Thyroid gland (tissue), 4 donors: ENCODE data around the gene HOMER3. TPM values are rescaled to one million over a fixed set of nuclear protein-coding genes. Genes with fewer than 3 reads are reported as not detected.

Experiments
- DNase-seq, 2 donors: peaks; one replicate each; pipeline ENCODE4 v3.0.0-alpha.2; 2019
- H3K27ac ChIP-seq, 3 donors: fragments of 200-600 bp; sonication (generic); 1 replicate in 2 of 3; 2 replicates in 1 of 3; pipeline ENCODE4 v1.5.1; 2016 to 2019; ENCODE audit warnings: mild to moderate bottlenecking in 1 of 3, moderate library complexity in 1 of 3
- H3K27me3 ChIP-seq: fragments of 200-600 bp; sonication (generic); one replicate; pipeline ENCODE4 v1.5.1; 2019
- H3K36me3 ChIP-seq, 2 donors: fragments of 200-600 bp; sonication (generic); one replicate each; pipeline ENCODE4 v1.5.1; 2016 to 2019
- H3K4me1 ChIP-seq, 2 donors: fragments of 200-600 bp; sonication (generic); one replicate each; pipeline ENCODE4 v1.5.1; 2017 to 2019
- H3K4me3 ChIP-seq, 3 donors: fragments of 200-600 bp; sonication (generic); replicated peaks in 1 of 3; 1 replicate in 2 of 3; 2 replicates in 1 of 3; pipeline ENCODE4 v1.5.1; 2016; ENCODE audit warnings: mild to moderate bottlenecking in 1 of 3
- H3K9me3 ChIP-seq: fragments of 200-600 bp; sonication (generic); one replicate; pipeline ENCODE4 v1.5.1; 2017
- POLR2A ChIP-seq, 2 donors: fragments of 450-650 bp; IDR thresholded peaks; one replicate each; pipeline ENCODE4 v1.6.1; 2017; ENCODE audit warnings: antibody characterized with exemption in 2 of 2, mild to moderate bottlenecking in 2 of 2, moderate library complexity in 1 of 2
- WGBS, 2 donors: methylation state at CpG; one replicate each; pipeline ENCODE4 v1.1.5; 2017; 5-methylcytosine and 5-hydroxymethylcytosine counted together
- intact Hi-C: fragments of 100-400 bp; cut with DNase I; formaldehyde crosslinking; loops from one replicate; pipeline ENCODE4 v1.15.1; 2023
- total RNA-seq, 4 donors: library from RNA; depleted of rRNA; stranded (reverse); fragments of >200 nt; gene quantifications; one replicate each; pipeline ENCODE4 v1.2.3, GENCODE V29; 2016
- TF ChIP-seq, protein P1 (sequence below), 6 experiments: fragments of 200-600 bp in 3 of 6; fragments of 450-650 bp in 3 of 6; sonication (generic) in 3 of 6; IDR thresholded peaks; one replicate each; pipeline ENCODE4 v1.5.1; 2016 to 2019; ENCODE audit warnings: antibody characterized with exemption in 6 of 6, mild to moderate bottlenecking in 2 of 6, inconsistent platforms in 1 of 6, moderate library complexity in 1 of 6

Gene HOMER3
- total RNA-seq, 4 donors from 2014 or later: 55.6 to 169 (median 63.4) TPM

DNA sequence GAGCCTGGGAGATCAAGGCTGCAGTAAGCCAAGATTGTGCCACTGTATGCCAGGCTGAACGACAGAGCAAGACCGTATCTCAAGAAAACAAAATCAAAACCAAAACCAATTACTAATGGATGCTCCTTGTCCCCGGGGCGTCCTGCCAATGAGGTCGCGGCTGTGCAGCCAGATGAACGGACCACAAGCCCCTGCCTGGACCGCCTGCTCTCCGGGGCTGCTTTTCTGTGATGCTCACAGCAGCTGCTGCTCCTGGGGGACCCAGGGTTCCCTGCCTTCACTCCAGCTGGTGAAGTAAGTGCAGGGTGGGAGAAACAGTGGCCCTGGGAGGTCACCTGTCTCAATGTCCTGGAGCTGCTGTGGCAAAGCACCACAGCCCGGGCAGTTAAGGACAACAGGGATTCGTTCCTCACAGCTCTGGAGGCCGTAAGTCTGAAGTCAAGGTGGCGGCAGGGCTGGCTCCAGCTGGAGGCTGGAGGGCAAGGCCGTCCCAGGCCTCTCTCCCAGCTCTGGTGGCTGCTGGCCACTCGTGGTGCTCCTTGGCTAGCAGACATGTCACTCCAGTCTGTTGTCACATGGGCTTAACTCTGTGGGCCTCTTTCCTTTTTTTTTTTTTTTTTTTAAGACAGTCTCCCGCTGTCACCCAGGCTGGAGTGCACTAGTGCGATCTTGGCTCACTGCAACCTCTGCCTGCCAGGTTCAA, 31.9 kb downstream of the HOMER3 start:
- 92 to 98% methylated on average over 14 to 16 of the region's 17 CpGs for WGBS, 2 donors
- DNase-seq: no peak
- no peaks in the 10 kb centered on the region for H3K9me3 ChIP-seq
- no peaks in the 10 kb centered on the region for H3K4me1 ChIP-seq
- intact Hi-C loops: no loop called here
- TF ChIP-seq, protein P1, sequence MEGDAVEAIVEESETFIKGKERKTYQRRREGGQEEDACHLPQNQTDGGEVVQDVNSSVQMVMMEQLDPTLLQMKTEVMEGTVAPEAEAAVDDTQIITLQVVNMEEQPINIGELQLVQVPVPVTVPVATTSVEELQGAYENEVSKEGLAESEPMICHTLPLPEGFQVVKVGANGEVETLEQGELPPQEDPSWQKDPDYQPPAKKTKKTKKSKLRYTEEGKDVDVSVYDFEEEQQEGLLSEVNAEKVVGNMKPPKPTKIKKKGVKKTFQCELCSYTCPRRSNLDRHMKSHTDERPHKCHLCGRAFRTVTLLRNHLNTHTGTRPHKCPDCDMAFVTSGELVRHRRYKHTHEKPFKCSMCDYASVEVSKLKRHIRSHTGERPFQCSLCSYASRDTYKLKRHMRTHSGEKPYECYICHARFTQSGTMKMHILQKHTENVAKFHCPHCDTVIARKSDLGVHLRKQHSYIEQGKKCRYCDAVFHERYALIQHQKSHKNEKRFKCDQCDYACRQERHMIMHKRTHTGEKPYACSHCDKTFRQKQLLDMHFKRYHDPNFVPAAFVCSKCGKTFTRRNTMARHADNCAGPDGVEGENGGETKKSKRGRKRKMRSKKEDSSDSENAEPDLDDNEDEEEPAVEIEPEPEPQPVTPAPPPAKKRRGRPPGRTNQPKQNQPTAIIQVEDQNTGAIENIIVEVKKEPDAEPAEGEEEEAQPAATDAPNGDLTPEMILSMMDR (IDR thresholded peaks at IDR 0.05): no peak
- no peak for TF ChIP-seq POLR2A (IDR thresholded peaks at IDR 0.05)
- H3K27ac ChIP-seq: no peak overlapping the region
- no peak overlapping the region for H3K4me3 ChIP-seq
- no peaks in the 10 kb centered on the region for H3K27me3 ChIP-seq
- H3K36me3 ChIP-seq: peaks cover 40 to 51% of the 10 kb centered on the region in 2 donors

DNA sequence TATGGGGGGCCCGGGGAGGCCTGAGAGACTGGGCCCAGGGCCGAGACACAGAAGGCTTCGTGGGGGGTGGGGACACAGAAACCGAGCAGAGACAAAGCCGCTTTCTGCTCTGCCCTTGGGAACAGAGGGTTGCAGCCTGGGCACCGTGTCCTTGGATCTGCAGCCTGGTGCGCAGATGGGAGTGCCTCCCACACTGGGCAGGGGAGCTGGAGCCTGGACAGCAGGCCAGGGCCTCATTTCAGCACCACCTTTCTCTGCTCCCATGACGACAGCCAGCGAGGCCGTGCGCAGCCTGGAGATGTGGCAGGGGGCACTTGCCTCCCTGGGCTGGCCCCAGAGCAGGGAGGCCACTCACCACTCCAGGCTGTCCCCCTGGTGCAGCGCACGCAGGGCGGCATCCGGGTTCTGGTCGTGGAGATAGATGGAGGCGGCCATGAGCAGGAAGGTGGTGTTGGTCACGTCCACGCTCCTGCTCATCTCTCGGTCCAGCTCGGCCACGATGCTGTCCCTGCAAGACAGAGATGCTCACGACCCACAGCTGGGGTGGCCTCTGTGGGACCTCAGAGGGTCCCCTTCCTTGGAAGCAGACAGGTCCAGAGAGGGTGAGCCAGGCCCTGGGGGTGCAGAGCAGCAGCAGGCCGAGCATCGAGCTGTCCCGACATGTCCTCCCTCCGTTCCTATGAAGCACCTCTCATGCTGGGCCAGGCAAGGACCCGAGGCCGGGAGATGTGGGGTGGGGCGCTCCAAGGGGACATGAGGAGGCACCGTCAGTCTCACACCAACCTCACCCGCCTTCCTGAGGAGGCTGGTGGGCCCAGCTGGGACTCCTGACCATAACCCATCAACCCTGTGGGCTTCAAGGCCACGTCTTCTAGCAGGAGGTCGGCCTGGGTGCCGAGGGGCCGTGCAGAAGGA, 34.2 kb downstream of the HOMER3 start:
- H3K4me1 ChIP-seq: no peaks in the 10 kb centered on the region
- H3K36me3 ChIP-seq: peaks cover 40 to 49% of the 10 kb centered on the region in 2 donors
- no peaks in the 10 kb centered on the region for H3K9me3 ChIP-seq
- H3K27ac ChIP-seq: no peak overlapping the region
- TF ChIP-seq POLR2A (IDR thresholded peaks at IDR 0.05): no peak
- TF ChIP-seq, protein P1 (IDR thresholded peaks at IDR 0.05): no peak
- no peak for DNase-seq
- H3K27me3 ChIP-seq: no peaks in the 10 kb centered on the region
- intact Hi-C loops: no loop called here
- no peak overlapping the region for H3K4me3 ChIP-seq
- WGBS, 2 donors: 93 to 94% methylated on average over 19 to 26 of the region's 36 CpGs

DNA sequence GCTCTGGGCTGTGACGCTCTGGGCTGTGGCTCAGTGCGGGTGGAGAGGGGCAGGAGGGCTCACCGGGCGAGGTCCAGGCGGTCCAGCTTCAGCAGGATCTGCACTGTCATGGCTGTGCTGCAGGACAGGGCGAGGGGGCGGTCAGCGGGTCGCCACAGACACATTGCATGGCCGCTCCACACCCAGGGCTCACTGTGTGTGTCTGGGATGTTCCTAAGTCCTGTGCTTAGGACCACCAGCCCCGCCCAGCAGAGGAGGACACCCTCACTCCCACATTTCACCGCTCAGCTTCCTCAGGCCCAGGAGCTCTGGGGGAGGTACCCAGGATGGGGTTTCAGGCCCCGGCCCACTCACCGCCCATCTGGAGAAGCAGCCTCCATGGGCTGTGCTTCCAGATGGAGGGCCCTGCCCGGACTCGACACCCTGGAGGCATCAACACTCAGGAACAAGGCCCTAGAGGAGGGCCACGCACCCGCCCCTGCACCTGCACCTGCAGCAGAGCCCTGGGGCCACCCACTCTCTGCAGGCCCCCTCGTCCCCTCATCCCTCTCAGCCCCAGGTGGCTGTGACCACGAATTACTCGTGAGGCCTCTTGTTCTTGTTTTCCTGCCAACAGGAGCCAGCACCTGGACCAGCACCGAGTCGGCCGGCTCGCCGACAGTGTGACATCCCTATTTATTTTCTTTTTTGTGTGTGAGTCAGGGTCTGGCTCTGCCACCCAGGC, 35.3 kb downstream of the HOMER3 start:
- H3K4me3 ChIP-seq: no peak overlapping the region
- no peak overlapping the region for H3K27ac ChIP-seq
- no peak for DNase-seq
- H3K4me1 ChIP-seq: no peaks in the 10 kb centered on the region
- TF ChIP-seq, protein P1 (IDR thresholded peaks at IDR 0.05): no peak
- TF ChIP-seq POLR2A (IDR thresholded peaks at IDR 0.05): no peak
- 92 to 93% methylated on average over 19 to 22 of the region's 26 CpGs for WGBS, 2 donors
- H3K27me3 ChIP-seq: no peaks in the 10 kb centered on the region
- intact Hi-C loops: no loop called here
- no peaks in the 10 kb centered on the region for H3K9me3 ChIP-seq
- peaks cover 35 to 51% of the 10 kb centered on the region in 2 donors for H3K36me3 ChIP-seq

DNA sequence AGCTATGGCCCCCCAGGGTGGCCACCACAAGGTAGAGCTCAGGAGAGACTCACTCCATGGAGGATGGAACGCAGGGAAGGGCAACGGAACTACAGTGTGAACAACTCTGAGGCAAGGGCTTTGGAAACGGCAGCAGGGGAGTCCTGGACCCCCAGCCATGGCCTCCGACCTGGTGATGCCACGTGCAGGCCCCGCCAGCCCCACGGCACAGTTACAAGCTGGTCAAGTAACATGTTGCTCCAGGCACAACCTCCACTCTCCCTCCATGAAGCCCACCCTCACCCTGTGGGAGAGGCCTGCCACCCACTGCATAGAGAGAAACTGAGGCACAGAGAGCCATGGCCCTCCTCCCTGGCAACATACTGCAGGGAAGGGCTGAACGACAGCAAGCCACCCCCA, 36.0 kb downstream of the HOMER3 start:
- H3K4me1 ChIP-seq: no peaks in the 10 kb centered on the region
- peaks cover 36 to 56% of the 10 kb centered on the region in 2 donors for H3K36me3 ChIP-seq
- TF ChIP-seq, protein P1 (IDR thresholded peaks at IDR 0.05): no peak
- no peak for TF ChIP-seq POLR2A (IDR thresholded peaks at IDR 0.05)
- no peaks in the 10 kb centered on the region for H3K27me3 ChIP-seq
- intact Hi-C loops: no loop called here
- 86 to 91% methylated on average over 7 to 8 of the region's 8 CpGs for WGBS, 2 donors
- DNase-seq: no peak
- no peaks in the 10 kb centered on the region for H3K9me3 ChIP-seq
- no peak overlapping the region for H3K27ac ChIP-seq
- H3K4me3 ChIP-seq: no peak overlapping the region
